Endothelial cell of umbilical vein (primary cell): ENCODE measurements around the gene SMG5. TPM values are rescaled to one million over a fixed set of nuclear protein-coding genes. Genes with fewer than 3 reads are reported as not detected.

ENCODE experiments used
- BruUV-seq: library from RNA; stranded (reverse); fragments of 400-500 nt; replicated peaks from 2 replicates; lab custom pipeline; 2021; lab: Mats Ljungman, UMichigan
- CTCF ChIA-PET: fragments of 300-600, 350-600 bp; sonication (Branson Sonifier 250); formaldehyde crosslinking; loops from one replicate; lab custom pipeline; 2021; ENCODE audit warnings: antibody characterized with exemption, inconsistent platforms; lab: Charles Lee
- POLR2A ChIA-PET: fragments of 300-600, 350-600 bp; sonication (Branson Sonifier 250); formaldehyde crosslinking; loops from one replicate; lab custom pipeline; 2021; ENCODE audit warnings: antibody characterized with exemption, inconsistent platforms; lab: Charles Lee
- DNase-seq: peaks from one replicate; pipeline ENCODE4 v3.0.0-alpha.2; 2011; ENCODE audit warnings: low read depth, low spot score
- FAIRE-seq: peaks from 2 replicates; lab custom pipeline; 2011; peaks lifted over from hg19 to GRCh38; lab: Jason Lieb, UNC
- H2AFZ ChIP-seq: 2 replicates; pipeline ENCODE4 v1.6.0; 2012; ENCODE audit warnings: low read depth, low read length, control low read depth, inconsistent platforms
- H3K27ac ChIP-seq: 2 replicates; pipeline ENCODE4 v1.5.1; 2011; ENCODE audit warnings: low read depth, mild to moderate bottlenecking, control low read depth, low read length, moderate library complexity; ENCODE audit not compliant: insufficient read depth
- H3K27me3 ChIP-seq, 2 experiments: 2 replicates each; pipeline versions ENCODE4 v1.6.0 to v1.6.1; 2011; ENCODE audit warnings: low read length in 2 of 2, mixed read lengths in 1 of 2; ENCODE audit not compliant: control insufficient read depth in 2 of 2, insufficient read depth in 2 of 2
- H3K36me3 ChIP-seq, 2 experiments: 2 replicates in 1 of 2; 3 replicates in 1 of 2; pipeline ENCODE4 v1.5.1; 2011; ENCODE audit warnings: low read length in 2 of 2, mild to moderate bottlenecking in 1 of 2, moderate library complexity in 1 of 2; ENCODE audit not compliant: control insufficient read depth in 2 of 2, insufficient read depth in 2 of 2; ENCODE audit errors: extremely low read depth in 1 of 2
- H3K4me1 ChIP-seq: 3 replicates; pipeline ENCODE4 v1.5.1; 2011; ENCODE audit warnings: mild to moderate bottlenecking, low read length; ENCODE audit not compliant: control insufficient read depth, insufficient read depth; ENCODE audit errors: extremely low read depth
- H3K4me2 ChIP-seq: 2 replicates; pipeline ENCODE4 v1.6.1; 2011; ENCODE audit warnings: low read length, control low read depth, mixed read lengths; ENCODE audit not compliant: insufficient read depth
- H3K4me3 ChIP-seq, 3 experiments: fragments of 200-600 bp in 1 of 3; sonication (generic), shearing (Covaris generic) in 1 of 3; replicated peaks in 1 of 3; 2 replicates each; pipeline ENCODE4 v1.5.1; 2011 to 2016; ENCODE audit warnings: control low read depth in 3 of 3, low read length in 3 of 3, mild to moderate bottlenecking in 2 of 3, inconsistent platforms in 1 of 3, low read depth in 1 of 3, moderate library complexity in 1 of 3; ENCODE audit not compliant: insufficient read depth in 1 of 3
- H3K79me2 ChIP-seq: 2 replicates; pipeline ENCODE4 v1.6.0; 2012; ENCODE audit warnings: low read length, inconsistent platforms; ENCODE audit not compliant: control insufficient read depth, insufficient read depth
- H3K9ac ChIP-seq: replicated peaks from 2 replicates; pipeline ENCODE3; 2011; ENCODE audit warnings: low read length, control low read depth; ENCODE audit not compliant: insufficient read depth; ENCODE audit errors: extremely low read depth
- H3K9me1 ChIP-seq: replicated peaks from 3 replicates; pipeline ENCODE4 v1.6.0; 2011; ENCODE audit warnings: mild to moderate bottlenecking, low read length; ENCODE audit not compliant: control insufficient read depth, insufficient read depth; ENCODE audit errors: extremely low read depth
- H3K9me3 ChIP-seq: replicated peaks from 2 replicates; pipeline ENCODE4 v1.5.1; 2012; ENCODE audit warnings: low read length, inconsistent platforms; ENCODE audit not compliant: control insufficient read depth, insufficient read depth
- H4K20me1 ChIP-seq: replicated peaks from 2 replicates; pipeline ENCODE3; 2011; ENCODE audit warnings: mild to moderate bottlenecking, low read length; ENCODE audit not compliant: control insufficient read depth, insufficient read depth; ENCODE audit errors: extremely low read depth
- CTCF ChIP-seq, 2 donors: IDR thresholded peaks; 1 replicate in 1 of 2; 2 replicates in 1 of 2; pipeline ENCODE4 v1.5.1; 2011; ENCODE audit warnings: low read length in 2 of 2, mild to moderate bottlenecking in 2 of 2, moderate library complexity in 2 of 2, control low read depth in 1 of 2, inconsistent platforms in 1 of 2, low read depth in 1 of 2; ENCODE audit not compliant: insufficient read depth in 1 of 2; ENCODE audit errors: extremely low read depth in 1 of 2
- EZH2 ChIP-seq: IDR thresholded peaks from 2 replicates; pipeline ENCODE4 v1.6.1; 2012; ENCODE audit warnings: borderline replicate concordance, low read depth, mild to moderate bottlenecking, moderate library complexity, low read length, inconsistent platforms; ENCODE audit not compliant: severe bottlenecking
- FOS ChIP-seq: IDR thresholded peaks from 2 replicates; pipeline ENCODE4 v1.6.1; 2011; ENCODE audit warnings: mild to moderate bottlenecking, low read length, moderate library complexity, borderline replicate concordance; ENCODE audit not compliant: insufficient read depth
- GATA2 ChIP-seq: IDR thresholded peaks from 2 replicates; pipeline ENCODE4 v1.7.0; 2011; ENCODE audit warnings: low read depth, mild to moderate bottlenecking, moderate library complexity, mixed read lengths, low read length; ENCODE audit not compliant: insufficient read length, insufficient read depth
- JUN ChIP-seq: IDR thresholded peaks from 2 replicates; pipeline ENCODE4 v1.6.1; 2011; ENCODE audit warnings: borderline replicate concordance, low read depth; ENCODE audit not compliant: insufficient read length, insufficient read depth
- MAX ChIP-seq: IDR thresholded peaks from 2 replicates; pipeline ENCODE4 v1.6.1; 2011; ENCODE audit not compliant: insufficient read depth, insufficient read length
- MYC ChIP-seq: IDR thresholded peaks from one replicate; pipeline ENCODE4 v1.6.1; 2011; ENCODE audit warnings: mild to moderate bottlenecking, low read depth, low read length
- POLR2A ChIP-seq: IDR thresholded peaks from 2 replicates; pipeline ENCODE4 v1.6.1; 2012; ENCODE audit warnings: low read depth, mild to moderate bottlenecking, control low read depth, low read length
- POLR2AphosphoS5 ChIP-seq: IDR thresholded peaks from 2 replicates; pipeline ENCODE4 v1.6.1; 2012; ENCODE audit warnings: low read depth, mild to moderate bottlenecking, control low read depth, low read length, moderate library complexity; ENCODE audit not compliant: insufficient read depth
- dilution Hi-C: fragments of 300-500 bp; cut with MboI; formaldehyde crosslinking; loops from one replicate; pipeline ENCODE4 v1.15.0; 2019; ENCODE audit warnings: low sequenced_read_pairs; ENCODE audit not compliant: extremely low pct_ligation_motif_present
- intact Hi-C: fragments of 100-400 bp; cut with micrococcal nuclease; formaldehyde crosslinking; loops from one replicate; pipeline ENCODE4 v1.10.0; 2022
- polyA plus RNA-seq, 4 experiments: library from polyadenylated mRNA; depleted of rRNA in 3 of 4; stranded (reverse) in 3 of 4; unstranded in 1 of 4; fragments of >200 nt; gene quantifications; 2 replicates each; pipeline versions ENCODE4 v1.2.1 to v1.2.3, GENCODE V29; 2011 to 2012; ENCODE audit warnings: missing spikeins in 1 of 4
- total RNA-seq: library from RNA; stranded (reverse); gene quantifications from 2 replicates; pipeline ENCODE4 v1.2.3, GENCODE V29; 2021

SMG5 gene
- total and polyA plus RNA-seq, 2 donors (not counting 3 experiments of a cell fraction or from before 2014, with no cell fraction given) = 37.4 to 82.6 TPM

DNA sequence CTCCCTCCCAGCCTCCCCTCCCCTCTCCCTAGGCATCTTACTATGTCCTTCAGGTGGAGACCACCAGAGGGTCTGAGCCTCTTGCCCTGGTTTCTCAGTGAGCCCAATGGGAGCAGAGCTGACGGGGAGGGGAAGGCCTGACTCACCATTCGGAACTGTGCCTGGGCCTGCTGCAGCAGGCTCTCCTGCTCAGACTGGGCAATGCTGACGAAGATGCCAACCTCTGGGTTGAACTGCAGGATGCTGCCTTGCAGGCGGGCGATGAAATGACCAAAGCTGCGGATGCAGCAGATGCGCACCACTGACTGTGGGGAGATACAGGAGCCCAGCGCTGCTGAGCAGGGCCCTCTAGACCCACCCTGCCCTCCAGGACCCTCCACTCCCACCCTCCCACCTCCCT lies 23.8 kb downstream of the SMG5 start:
- ChIA-PET CTCF (interaction anchor here (1.3 to 1.4 kb wide), 2 partner anchors 61 to 113 kb away, joined by 5 to 6 read pairs; no protein-coding TSS in a partner anchor), POLR2A (interaction anchor here (0.7 kb wide), 1 partner anchor 10 kb away, joined by 3 read pairs; no protein-coding TSS in a partner anchor)
- Histone ChIP-seq H2AFZ (no peak overlapping the region), H3K4me2 (no peak overlapping the region), H3K79me2 (no peaks in the 10 kb centered on the region), H3K36me3 (peaks cover 21 to 63% of the 10 kb centered on the region in 2 experiments), H4K20me1 (no peaks in the 10 kb centered on the region), H3K4me3 (no peak overlapping the region), H3K27ac (no peak overlapping the region), H3K9ac (no peak overlapping the region), H3K9me3 (no peaks in the 10 kb centered on the region), H3K9me1 (no peaks in the 10 kb centered on the region), H3K27me3 (no peaks in the 10 kb centered on the region), H3K4me1 (no peaks in the 10 kb centered on the region)
- no peak for TF ChIP-seq POLR2AphosphoS5
- TF ChIP-seq EZH2 = no peak
- TF ChIP-seq JUN = no peak
- no peak for TF ChIP-seq MYC
- no peak for TF ChIP-seq POLR2A
- TF ChIP-seq GATA2 = no peak
- TF ChIP-seq MAX = no peak
- TF ChIP-seq FOS = no peak
- no peak for TF ChIP-seq CTCF (IDR thresholded peaks at IDR 0.05; ENCODE audit: extremely low read depth in 1 of 2, insufficient read depth in 1 of 2, low read depth in 1 of 2, low read length in 2 of 2)
- DNase-seq (no peak), FAIRE-seq (no peak)
- intact Hi-C loops (no loop called here), dilution Hi-C loops (no loop called here)
- no TSS peak for BruUV-seq
